OCI-M2 (cell line): ENCODE measurements around the gene SEZ6.

Experiments
- DNase-seq: peaks from one replicate; lab custom pipeline; 2025; ENCODE audit not compliant: unreplicated experiment; lab: John Stamatoyannopoulos, UW

The SEZ6 gene

DNA sequence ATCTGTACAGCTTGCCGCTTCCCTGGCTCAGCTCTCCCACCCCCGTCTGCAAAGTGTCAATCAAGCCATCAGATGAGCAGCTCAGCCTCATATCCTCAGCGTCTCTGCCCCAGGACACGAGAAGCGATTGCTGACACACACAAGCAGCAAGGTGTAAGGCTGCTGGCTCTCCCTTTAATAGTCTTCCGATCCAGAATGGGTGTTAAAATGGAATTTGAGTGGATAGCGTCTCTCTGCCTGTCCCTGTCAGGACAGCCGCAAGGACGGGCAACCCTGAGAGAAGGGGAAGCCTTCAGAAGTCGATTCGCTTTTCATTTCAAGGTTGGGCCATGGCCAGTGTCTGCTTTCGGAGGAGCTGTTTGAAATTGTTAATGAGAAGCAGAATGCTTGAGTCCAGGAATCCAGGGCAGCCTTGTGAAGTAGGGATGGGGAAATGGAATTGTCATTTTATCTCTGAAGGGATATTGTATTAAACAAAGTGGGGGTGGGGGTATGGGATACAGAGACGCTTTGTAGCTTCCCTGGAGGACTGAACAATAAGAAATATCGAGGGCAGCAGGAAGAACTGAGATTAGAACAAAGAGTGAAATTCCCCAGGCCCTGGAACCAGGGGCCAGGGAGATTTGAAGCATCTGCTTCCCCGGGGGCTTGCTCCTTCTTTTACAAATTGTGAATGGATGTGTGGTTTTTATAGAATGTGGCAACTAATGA is 32.4 kb upstream of the SEZ6 start:
- no peak for DNase-seq

DNA sequence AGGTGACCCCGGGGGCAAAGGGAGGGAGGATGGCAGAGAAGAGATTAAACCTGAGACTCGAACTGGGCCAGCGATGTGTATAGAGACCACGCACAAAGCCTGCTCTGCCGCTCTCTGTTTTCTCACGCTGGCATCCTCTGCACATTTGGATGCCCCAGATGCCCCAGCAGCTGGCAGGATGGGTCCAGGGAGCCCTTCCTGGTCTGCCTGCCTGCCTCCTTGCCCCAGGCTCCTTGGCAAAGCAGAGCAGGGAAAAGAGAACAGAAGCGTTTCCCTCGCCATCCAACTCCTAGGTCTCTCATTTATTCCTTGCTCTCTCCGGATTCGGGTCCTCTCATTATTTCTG is 31.9 kb upstream of the SEZ6 start:
- DNase-seq, result no peak

DNA sequence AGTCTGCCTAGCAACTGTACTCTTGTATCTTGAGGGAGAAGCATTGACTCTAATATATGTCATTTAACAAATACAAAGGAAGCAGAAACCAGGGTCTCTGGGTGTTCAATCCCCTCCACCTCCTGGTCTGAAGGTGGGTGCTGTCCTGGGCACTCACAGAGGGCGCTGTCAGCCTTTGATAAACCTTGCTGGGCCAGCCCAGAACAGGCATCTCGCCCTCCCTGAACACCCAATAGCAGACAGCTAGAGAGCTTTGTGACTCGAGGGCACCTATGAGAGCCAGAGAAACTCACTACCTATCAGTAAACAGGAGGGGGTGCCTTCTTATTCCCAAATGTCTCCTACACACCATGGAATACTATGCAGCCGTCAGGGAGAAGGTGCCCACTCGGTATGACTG is 30.8 kb upstream of the SEZ6 start:
- no peak for DNase-seq

DNA sequence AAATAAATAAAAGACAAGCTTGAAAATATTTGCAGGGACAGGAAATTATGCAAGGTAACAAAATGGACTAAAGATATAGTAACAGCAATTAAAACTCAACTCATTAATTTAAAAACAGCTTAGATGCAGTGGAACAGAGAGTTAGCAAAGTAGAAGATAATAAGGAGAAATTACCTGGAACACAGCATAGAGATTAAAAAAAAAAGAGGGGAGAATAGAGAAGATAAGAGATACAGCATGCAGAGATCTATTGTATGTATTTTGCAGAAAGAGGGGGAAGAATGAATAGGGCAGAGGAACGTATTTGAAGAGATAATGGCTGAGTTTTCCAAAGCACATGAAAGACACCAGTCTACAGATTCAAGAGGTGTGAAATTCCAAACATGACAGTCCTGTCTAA is 28.7 kb upstream of the SEZ6 start:
- DNase-seq, result no peak

DNA sequence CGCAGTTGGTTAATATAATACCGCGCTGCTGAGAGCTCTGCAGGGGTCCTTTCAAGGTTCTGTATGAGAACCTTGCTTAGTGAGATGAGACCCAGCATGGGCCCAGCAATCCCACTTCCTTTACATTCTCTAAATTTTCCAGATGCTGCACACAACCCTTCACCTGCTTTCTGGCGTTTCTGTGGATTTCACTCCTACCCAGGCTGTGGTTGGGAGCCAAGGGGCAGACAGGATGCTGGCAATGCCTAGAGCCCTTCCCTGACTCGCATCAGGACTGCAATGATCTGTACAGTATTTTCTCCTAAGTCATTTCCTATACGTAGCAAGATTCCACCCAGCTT is 27.0 kb upstream of the SEZ6 start:
- DNase-seq, result no peak

DNA sequence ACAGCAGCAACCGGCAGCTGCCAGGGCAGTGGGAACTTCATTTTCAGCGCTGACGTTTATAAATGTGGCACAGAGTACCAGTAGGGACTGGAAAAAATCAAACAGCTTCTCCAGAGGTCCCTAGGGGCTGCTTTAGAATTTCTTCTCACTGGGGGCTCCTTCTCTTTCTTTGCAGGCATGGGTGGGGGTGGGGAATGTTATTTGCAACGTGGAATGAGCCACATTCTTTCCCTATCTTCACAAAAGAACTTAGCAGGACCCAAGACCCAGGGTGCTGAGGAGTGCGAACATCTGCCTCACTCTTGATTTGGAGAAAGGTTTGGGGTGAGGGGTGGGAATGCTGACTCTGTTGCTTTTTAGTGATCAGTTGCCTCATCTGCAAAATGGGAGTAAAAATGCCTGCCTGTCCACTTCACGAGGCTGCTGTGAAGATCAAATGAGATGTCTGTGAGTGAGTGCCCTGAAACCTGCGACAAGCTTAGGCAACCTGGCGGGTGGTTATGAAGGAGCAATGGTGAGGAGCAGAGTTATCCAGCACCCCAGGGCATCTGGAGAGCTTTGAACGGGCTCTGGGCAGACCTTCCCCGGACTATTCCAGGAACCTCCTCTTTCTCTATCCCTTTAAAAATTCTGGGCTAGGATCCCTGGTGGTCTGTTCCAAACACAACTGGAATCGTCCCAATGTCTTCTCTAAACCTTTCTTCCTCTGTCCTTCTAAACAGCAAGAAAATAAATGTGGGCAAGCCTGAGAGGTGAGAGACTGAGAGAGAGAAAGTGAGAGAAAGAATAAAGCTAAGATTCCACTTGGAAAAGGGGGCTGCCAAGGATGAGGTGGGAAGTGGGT is 26.4 kb upstream of the SEZ6 start:
- no peak for DNase-seq

DNA sequence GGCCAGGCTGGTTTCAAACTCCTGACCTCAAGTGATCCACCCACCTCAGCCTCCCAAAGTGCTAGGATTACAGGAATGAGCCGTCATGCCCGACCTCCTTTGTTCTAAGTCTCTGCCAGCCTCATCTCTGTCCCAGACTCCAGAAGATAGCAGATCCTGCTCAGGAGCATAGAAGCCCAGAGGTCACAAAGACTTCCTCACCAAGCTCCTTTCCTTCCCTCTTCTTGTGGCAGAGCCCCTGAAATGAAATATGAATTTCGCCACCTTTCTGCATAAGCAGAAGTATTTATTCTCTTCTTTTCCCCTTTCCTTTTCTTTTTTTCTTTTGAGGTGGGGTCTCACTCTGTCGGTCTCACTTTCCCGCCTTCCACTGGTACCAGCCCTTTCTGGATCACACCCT is 25.7 kb upstream of the SEZ6 start:
- no peak for DNase-seq

DNA sequence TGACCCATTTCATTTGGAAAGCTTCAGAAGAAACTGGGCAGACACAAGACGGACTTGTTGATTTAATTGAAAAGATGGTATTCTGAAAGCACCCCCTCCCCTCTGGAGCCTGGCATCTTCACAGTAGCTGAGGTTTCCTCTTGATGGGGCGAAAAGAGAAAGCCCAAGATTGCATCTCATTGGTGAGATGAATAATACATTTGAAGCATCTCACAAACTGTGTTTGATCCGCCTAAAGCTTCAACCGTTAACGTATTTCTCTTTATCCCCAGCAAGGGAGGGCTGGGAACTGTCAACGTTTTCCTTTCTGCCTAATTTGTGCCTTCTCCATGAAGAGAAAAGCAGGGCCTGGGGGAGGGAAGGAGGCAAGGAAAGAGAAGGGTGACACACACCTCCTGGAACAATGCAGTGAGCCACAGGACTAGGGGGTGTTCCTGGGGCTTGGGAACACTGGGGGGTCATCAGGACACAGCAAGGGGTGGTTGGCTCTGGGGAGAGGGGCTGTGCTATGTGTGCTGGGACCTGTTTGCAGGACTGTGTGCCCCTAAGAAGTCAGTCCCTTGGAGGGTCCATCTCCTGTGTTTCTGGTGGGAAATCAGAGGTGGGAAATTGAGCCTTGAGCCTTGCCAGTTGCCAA is 18.6 kb upstream of the SEZ6 start:
- DNase-seq, result no peak

DNA sequence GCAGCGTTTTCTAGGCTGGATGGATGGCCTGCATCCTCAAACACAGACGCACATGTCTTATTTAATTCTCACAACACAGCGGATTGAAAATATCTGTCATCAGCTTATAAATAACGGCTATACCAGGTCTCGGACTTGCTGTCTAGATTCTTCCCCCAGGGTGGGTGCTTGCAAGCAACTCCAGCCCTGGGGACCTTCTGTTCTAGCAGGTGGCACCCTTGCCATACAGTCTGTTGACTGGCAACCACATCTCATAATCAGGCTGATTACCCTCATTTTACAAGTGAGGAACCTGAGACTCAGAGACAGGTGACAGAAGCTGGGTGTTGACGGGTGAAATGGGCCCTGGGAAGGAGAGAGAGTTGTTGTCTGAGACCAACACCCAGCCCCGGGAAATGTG is 16.2 kb upstream of the SEZ6 start:
- no peak for DNase-seq

DNA sequence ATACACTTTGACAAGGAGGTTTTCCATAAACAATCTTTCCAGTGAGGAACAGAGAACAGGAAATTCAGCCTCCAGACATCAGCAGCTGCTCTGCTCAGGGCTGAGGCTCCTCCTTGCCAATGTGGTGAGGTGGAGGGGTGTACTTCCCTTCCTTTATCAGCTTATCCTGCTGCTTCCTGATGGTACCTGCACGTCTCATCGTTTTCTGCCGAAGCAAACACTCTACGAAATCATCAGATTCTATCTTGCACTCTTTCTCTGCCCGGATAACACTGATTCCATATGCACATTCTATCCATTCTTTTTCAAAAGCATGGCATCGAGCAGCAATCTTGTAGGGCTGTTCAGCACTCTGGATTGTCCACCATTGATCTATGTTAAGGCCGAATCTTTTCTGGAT is 15.4 kb upstream of the SEZ6 start:
- no peak for DNase-seq

DNA sequence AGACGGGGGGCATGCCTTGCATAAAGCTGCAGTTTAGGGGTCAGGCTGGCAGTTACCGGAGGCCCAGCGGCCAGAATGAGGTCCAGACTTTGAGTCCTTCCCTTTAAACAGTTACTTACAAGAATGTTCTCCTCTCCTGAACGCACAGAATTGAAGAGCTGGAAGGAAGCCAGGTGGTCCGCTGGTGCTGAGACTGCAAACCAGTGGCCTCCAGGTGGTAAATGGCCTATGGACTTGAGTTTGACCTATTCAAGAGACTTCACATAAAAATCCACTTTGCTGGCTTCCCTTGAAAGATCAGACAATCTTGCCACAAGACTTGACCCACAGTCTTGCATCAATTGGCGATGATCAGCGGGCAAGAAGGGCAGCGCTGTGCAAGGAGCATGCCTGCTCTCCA is 14.7 kb upstream of the SEZ6 start:
- no peak for DNase-seq

DNA sequence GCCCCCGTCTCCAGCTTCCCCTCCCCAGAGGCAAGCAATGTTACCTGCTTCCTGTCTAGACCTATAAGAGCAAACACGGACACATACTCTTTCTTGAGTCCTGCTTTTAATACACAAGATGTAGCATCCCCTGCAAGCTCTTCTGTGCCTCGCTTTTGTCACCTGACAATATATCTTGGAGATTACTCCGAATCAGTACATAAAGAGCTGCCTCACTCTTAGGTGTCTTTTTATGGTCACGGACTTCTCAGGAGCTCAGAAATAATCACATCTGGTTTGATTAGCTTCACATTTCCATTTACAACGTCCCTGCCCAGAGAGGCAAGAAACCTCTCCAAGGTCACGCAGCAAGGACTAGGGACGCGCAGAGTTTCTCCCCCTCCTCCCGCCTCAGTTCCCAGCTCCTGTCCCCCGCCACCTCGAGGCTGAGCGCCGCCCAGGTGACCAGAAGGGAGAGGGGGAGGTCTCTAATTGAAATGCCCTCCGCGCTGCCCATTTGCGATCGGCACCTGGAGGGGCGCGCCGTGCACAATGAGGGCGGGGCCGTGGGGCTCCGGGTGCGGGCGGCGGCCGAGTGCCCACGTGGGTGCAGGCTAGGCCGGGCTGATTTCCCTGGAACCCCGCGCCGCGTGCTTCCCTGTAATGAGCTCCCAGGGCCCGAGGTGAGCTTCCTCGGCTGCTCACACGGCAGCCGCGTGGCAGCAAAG is 13.8 kb upstream of the SEZ6 start:
- DNase-seq, result no peak

DNA sequence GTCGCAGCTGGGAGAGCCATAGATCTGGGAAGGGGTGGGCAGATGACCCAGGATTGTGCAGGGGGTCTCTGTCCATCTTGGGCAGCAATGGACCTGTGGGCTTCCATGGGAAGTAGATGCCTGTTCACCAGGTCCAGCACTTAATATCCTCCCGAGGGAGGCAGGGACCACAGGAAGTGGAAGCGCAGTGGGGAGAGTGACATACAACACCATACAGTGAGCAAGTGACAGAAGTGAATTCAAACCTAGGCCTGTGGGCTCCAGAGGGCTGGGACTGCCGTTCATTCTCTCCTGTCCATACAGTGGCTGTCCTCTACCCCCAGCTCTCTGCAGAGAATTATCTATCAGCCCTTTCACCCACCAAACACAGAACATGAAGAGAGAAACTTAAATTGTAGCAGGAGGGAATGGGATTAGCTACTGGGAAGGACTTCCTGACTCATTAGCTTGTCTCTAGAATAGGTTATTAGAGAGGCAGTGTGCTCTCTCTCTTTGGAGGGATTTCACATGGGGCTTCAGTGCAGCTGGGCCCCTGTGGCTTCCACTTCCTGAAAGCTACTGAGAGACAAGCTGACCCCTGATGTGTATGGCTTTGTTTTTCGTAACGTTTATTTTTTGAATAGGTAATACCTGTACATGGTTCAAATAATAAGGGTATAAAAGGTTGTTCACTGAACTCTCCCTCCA is 13.1 kb upstream of the SEZ6 start:
- DNase-seq, result no peak

DNA sequence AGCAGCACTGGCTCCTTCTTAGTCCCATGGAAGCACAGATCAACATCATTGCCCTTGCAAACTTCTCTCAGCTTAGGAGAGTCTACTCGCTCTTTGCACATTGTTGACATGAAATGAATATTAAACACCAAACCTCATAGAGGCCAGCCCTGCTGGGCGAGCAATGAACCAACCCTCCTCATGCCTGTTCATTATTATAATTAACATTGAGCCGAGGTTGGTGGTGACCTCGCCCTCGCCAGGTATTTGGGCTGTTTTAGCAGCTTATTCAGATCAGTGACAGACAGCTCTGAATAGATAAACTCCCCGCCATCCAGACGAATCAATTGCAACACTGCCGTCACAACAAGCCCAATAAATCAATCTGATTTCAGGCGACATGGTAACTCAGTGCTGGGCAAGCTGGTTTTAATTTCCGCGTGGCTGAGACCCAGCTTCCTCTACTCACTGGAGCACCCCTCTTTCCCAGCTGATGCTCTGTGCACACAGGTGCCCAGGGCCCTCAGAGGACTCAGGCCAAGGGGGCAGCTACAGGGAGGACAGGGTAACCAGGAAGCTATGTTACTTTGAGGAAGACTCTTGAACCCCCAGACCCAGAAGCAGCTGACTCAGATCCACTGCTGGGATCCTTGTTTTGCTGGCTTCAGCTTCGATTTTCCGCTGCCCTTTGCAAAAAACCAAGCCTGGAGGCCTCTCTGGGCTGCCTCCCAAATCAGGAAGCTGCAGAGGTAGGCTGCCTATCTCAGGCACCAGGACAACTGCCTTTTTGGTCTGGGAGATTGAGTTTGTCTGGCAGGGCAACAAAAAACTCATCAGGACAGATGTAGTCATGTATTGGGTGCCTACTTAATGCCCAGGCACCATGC is 10.7 kb upstream of the SEZ6 start:
- DNase-seq, result no peak

DNA sequence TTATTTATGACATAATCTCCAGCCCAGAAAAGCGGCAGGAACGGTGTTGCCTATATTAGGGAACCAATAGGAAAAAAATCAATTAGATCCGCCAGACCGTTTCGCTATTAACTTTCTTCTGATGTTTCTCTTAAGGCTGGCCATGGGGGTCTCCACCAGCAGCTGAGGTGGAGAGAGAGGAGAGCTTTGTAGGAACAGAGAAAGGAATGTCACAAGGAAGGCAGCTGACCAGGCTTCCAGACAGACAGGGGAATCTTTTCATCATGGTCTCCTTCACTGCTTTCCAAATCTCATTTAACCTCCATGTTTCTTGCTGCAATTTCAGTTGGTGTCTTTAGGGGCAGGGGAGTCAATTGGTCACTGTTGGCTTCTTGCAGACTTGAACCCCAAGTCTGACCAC is 8.9 kb upstream of the SEZ6 start:
- no peak for DNase-seq

DNA sequence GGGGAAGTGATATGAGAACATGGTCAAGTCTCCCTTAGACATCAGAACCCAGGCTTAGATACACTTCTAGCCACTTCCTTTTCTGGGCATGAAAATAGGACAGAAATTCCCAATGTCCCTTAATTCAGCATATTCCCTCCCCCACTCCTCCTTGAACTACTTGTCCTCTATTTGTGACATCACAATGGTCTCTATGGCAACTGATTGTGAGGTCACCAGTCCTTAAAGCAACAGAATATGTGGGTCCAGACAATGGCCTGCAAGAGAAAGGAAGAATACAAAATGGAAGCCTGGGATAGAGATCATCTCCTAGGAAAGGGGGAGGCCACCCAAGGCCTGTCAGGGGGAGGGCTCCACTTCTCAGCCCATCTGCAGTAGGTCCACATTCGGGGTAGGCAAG is 6.7 kb upstream of the SEZ6 start:
- no peak for DNase-seq

DNA sequence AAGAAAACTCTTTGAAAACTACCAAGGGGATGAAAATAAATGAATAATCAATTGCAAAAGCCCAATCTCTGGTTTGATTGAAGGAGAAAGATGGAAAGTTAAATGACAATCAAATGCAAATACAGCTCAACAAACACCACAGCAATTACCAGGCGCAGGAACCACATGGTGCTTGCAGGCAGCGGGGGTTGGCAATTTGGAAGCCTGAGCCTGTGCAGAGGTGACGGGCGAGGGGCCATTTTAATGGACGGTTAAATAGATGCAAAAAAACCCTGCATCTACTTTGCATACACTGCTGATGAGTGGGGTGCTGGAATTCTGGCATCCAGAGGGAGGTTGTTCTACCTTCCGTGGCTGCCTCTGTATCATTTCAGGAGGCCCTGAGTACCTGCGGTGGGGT is 4.8 kb upstream of the SEZ6 start:
- no peak for DNase-seq

DNA sequence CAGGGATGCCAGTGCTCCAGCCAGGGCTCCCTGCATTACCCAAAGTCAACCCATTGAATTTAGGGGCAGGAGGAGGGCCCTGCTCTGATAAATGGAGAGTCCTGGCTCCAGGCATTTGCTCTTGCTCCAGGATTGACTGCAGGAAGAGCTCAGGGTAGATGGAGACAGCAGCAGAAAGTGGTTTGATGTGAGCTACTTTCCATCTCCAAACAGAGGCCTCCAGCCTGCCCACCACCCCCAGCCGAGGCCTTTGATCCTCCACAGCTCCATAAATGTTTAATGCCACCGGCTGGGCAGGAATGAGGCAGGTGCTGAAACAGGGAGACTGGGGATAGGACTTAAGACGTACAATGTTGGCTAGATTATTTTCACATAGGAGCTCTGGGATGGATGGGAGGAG is 4.3 kb upstream of the SEZ6 start:
- no peak for DNase-seq

DNA sequence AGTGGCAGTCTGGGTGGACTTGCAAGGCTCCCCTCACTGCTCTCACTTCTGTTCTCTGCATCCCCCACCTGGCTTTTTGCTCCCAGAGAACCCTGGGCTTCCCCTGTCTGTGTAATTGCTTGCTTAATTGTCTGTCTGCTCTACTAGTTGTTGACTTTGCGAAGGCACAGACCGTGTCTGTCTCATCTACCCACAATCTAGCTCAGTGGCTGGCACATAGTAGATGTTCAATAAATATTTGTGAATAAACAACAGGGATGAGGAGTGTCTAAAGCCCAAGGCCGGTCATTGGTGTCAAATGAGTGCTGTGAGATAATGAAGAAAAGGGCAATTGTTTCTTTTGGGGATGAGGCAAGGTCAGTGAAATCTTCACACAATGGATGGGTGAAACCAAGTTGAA is 2.8 kb upstream of the SEZ6 start:
- DNase-seq, result no peak

DNA sequence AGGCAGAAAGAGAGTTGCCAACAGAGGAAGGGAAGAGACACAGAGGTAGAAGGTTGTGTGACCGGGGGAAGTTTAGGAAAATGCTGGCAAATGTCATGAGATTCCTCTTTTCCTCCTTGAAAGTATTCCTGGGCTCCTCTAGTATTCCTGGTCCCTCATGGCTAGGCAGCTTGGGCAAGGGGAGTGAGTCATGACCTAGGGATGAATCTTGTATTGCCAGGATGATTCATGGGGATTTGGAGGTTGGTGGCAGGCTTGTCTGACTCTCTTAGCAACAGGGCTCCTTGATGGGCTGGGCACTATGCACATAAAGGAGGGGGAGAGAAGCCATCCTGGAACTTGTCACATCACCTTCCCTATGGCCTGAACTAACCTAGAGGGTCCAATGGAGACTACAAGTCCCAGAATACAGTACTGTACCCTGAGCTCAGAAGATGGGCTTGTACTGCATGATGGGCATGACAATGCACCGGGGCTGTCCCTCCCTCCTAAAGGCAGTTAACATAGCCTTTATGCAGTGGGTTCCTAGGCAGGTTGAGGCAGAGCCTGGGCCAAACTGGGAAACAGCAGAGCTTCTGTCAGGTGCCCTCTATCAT is 2.1 kb upstream of the SEZ6 start:
- DNase-seq, result no peak
